H1 (cell line): Measurements from ENCODE around the gene CLTCL1. TPM values are rescaled to one million over a fixed set of nuclear protein-coding genes. Genes with fewer than 3 reads are reported as not detected.

Source experiments
- CTCF ChIA-PET: fragments of 300-600 bp; sonication (Branson Sonifier 250); formaldehyde crosslinking; loops from one replicate; lab custom pipeline; 2021; ENCODE audit not compliant: partially characterized antibody; lab: Charles Lee
- POLR2A ChIA-PET: fragments of 300-600 bp; sonication (Branson Sonifier 250); formaldehyde crosslinking; loops from one replicate; lab custom pipeline; 2021; ENCODE audit warnings: inconsistent platforms; ENCODE audit not compliant: partially characterized antibody; lab: Charles Lee
- DNase-seq, 2 experiments: peaks; one replicate each; pipeline versions ENCODE4 v3.0.0 to v3.0.0-alpha.2; 2010 to 2022; ENCODE audit warnings: low spot score in 2 of 2, low read depth in 1 of 2, mixed read lengths in 1 of 2
- FAIRE-seq: peaks from 2 replicates; lab custom pipeline; 2011; peaks lifted over from hg19 to GRCh38; lab: Jason Lieb, UNC
- H2AFZ ChIP-seq: 2 replicates; pipeline ENCODE4 v1.8.1; 2012; ENCODE audit warnings: low read length, inconsistent platforms
- H2AK5ac ChIP-seq: 2 replicates; pipeline ENCODE4 v1.6.1; 2013; ENCODE audit warnings: low read depth, low read length
- H2BK120ac ChIP-seq: replicated peaks from 2 replicates; pipeline ENCODE3; 2013; ENCODE audit warnings: low read depth, low read length, inconsistent platforms
- H2BK12ac ChIP-seq: 2 replicates; pipeline ENCODE4 v1.6.1; 2013; ENCODE audit warnings: low read depth, low read length
- H2BK15ac ChIP-seq: 2 replicates; pipeline ENCODE4 v1.6.1; 2013; ENCODE audit warnings: low read length
- H2BK20ac ChIP-seq: 2 replicates; pipeline ENCODE4 v1.6.1; 2013; ENCODE audit warnings: low read length
- H2BK5ac ChIP-seq: 2 replicates; pipeline ENCODE4 v1.6.1; 2013; ENCODE audit warnings: low read depth, low read length
- H3K14ac ChIP-seq: 2 replicates; pipeline ENCODE4 v1.6.1; 2013; ENCODE audit warnings: inconsistent platforms; ENCODE audit not compliant: insufficient read length
- H3K18ac ChIP-seq: 2 replicates; pipeline ENCODE4 v1.6.1; 2013; ENCODE audit warnings: low read length; ENCODE audit errors: extremely low read depth
- H3K23ac ChIP-seq: 2 replicates; pipeline ENCODE4 v1.6.1; 2013; ENCODE audit warnings: inconsistent platforms; ENCODE audit not compliant: insufficient read length
- H3K23me2 ChIP-seq: 2 replicates; pipeline ENCODE4 v1.6.1; 2013; ENCODE audit warnings: low read depth, low read length
- H3K27ac ChIP-seq: 2 replicates; pipeline ENCODE4 v1.6.1; 2011; ENCODE audit warnings: low read depth, low read length, inconsistent platforms
- H3K27me3 ChIP-seq, 4 experiments: replicated peaks in 1 of 4; 1 replicate in 1 of 4; 2 replicates in 3 of 4; pipeline versions ENCODE4 v1.6.1 to v1.8.1; 2011 to 2013; ENCODE audit warnings: low read length in 3 of 4, mild to moderate bottlenecking in 3 of 4, inconsistent platforms in 2 of 4, mixed read lengths in 2 of 4, moderate library complexity in 1 of 4; ENCODE audit not compliant: control insufficient read depth in 3 of 4, insufficient read depth in 3 of 4; ENCODE audit errors: extremely low read depth in 1 of 4
- H3K36me3 ChIP-seq, 4 experiments: 2 replicates each; pipeline versions ENCODE4 v1.6.1 to v1.8.1; 2011 to 2013; ENCODE audit warnings: mild to moderate bottlenecking in 4 of 4, low read length in 3 of 4, moderate library complexity in 2 of 4, control low read depth in 1 of 4, inconsistent platforms in 1 of 4; ENCODE audit not compliant: insufficient read depth in 4 of 4, control insufficient read depth in 2 of 4
- H3K4ac ChIP-seq: replicated peaks from 2 replicates; pipeline ENCODE3; 2013; ENCODE audit warnings: low read length, low read depth, mixed read lengths, inconsistent platforms; ENCODE audit not compliant: insufficient read length
- H3K4me1 ChIP-seq, 4 experiments: replicated peaks in 1 of 4; 1 replicate in 1 of 4; 2 replicates in 3 of 4; pipeline versions ENCODE4 v1.6.1 to v1.8.1; 2011 to 2013; ENCODE audit warnings: low read length in 3 of 4, inconsistent platforms in 2 of 4, mixed read lengths in 1 of 4; ENCODE audit not compliant: insufficient read depth in 4 of 4, control insufficient read depth in 3 of 4
- H3K4me2 ChIP-seq, 2 experiments: 2 replicates each; pipeline versions ENCODE4 v1.6.1 to v1.8.1; 2011 to 2013; ENCODE audit warnings: low read depth in 2 of 2, low read length in 2 of 2, control low read depth in 1 of 2, inconsistent platforms in 1 of 2, mild to moderate bottlenecking in 1 of 2; ENCODE audit not compliant: insufficient read depth in 1 of 2
- H3K4me3 ChIP-seq, 4 experiments: fragments of 200-600, 300-600 bp in 1 of 4; sonication (generic), shearing (Covaris generic), sonication (Bioruptor Twin) in 1 of 4; 2 replicates each; pipeline versions ENCODE4 v1.5.1 to v1.8.1; 2011 to 2016; ENCODE audit warnings: low read length in 4 of 4, low read depth in 3 of 4, control low read depth in 2 of 4, inconsistent platforms in 2 of 4, mild to moderate bottlenecking in 2 of 4, mixed read lengths in 1 of 4, moderate library complexity in 1 of 4; ENCODE audit not compliant: insufficient read depth in 2 of 4; ENCODE audit errors: extremely low read depth in 1 of 4
- H3K56ac ChIP-seq: replicated peaks from 2 replicates; pipeline ENCODE3; 2013; ENCODE audit warnings: low read depth, mild to moderate bottlenecking, mixed read lengths, low read length, inconsistent platforms; ENCODE audit not compliant: insufficient read length
- H3K79me1 ChIP-seq: 2 replicates; pipeline ENCODE4 v1.6.1; 2013; ENCODE audit warnings: low read depth, low read length, control low read depth
- H3K79me2 ChIP-seq, 2 experiments: 2 replicates each; pipeline versions ENCODE4 v1.6.1 to v1.8.1; 2012 to 2013; ENCODE audit warnings: low read length in 2 of 2, mild to moderate bottlenecking in 2 of 2, inconsistent platforms in 1 of 2; ENCODE audit not compliant: insufficient read depth in 2 of 2, control insufficient read depth in 1 of 2
- H3K9ac ChIP-seq, 4 experiments: replicated peaks in 1 of 4; 1 replicate in 1 of 4; 2 replicates in 3 of 4; pipeline versions ENCODE4 v1.6.1 to v1.8.1; 2011 to 2013; ENCODE audit warnings: low read depth in 3 of 4, low read length in 3 of 4, control low read depth in 2 of 4, mild to moderate bottlenecking in 2 of 4, moderate library complexity in 2 of 4, inconsistent platforms in 1 of 4; ENCODE audit errors: extremely low read depth in 1 of 4
- H3K9me3 ChIP-seq, 2 experiments: 2 replicates each; pipeline versions ENCODE4 v1.6.1 to v1.8.1; 2012 to 2013; ENCODE audit warnings: mild to moderate bottlenecking in 2 of 2, moderate library complexity in 2 of 2, control low read depth in 1 of 2, inconsistent platforms in 1 of 2, low read depth in 1 of 2, low read length in 1 of 2, mixed read lengths in 1 of 2; ENCODE audit not compliant: insufficient read depth in 2 of 2
- H4K20me1 ChIP-seq, 2 experiments: replicated peaks in 1 of 2; 2 replicates each; pipeline versions ENCODE3 to v1.8.1; 2011 to 2013; ENCODE audit warnings: inconsistent platforms in 2 of 2, low read length in 2 of 2, mild to moderate bottlenecking in 1 of 2; ENCODE audit not compliant: insufficient read depth in 2 of 2, control insufficient read depth in 1 of 2
- H4K5ac ChIP-seq: 2 replicates; pipeline ENCODE4 v1.6.1; 2013; ENCODE audit warnings: low read length, low read depth, mixed read lengths, inconsistent platforms; ENCODE audit not compliant: insufficient read length
- H4K8ac ChIP-seq: 2 replicates; pipeline ENCODE4 v1.8.0; 2013; ENCODE audit warnings: mild to moderate bottlenecking, moderate library complexity, low read length, inconsistent platforms; ENCODE audit not compliant: insufficient read depth; ENCODE audit errors: extremely low read depth
- H4K91ac ChIP-seq: replicated peaks from 2 replicates; pipeline ENCODE3; 2013; ENCODE audit warnings: low read length, mixed read lengths, inconsistent platforms; ENCODE audit not compliant: insufficient read length
- BRCA1 ChIP-seq: IDR thresholded peaks from 2 replicates; pipeline ENCODE4 v1.6.1; 2012; ENCODE audit warnings: low read depth, low read length, improper control_type of control experiment
- CREB1 ChIP-seq: IDR thresholded peaks from 2 replicates; pipeline ENCODE4 v1.6.1; 2012; ENCODE audit warnings: inconsistent platforms
- HDAC6 ChIP-seq: IDR thresholded peaks from one replicate; pipeline ENCODE4 v1.7.1; 2012; ENCODE audit warnings: low read depth, mild to moderate bottlenecking, inconsistent platforms, low read length, moderate library complexity
- JUN ChIP-seq: IDR thresholded peaks from 2 replicates; pipeline ENCODE4 v1.6.1; 2011; ENCODE audit warnings: low read depth, mild to moderate bottlenecking, improper control_type of control experiment, low read length
- MAX ChIP-seq: IDR thresholded peaks from 2 replicates; pipeline ENCODE4 v1.6.1; 2012; ENCODE audit warnings: inconsistent platforms
- POLR2AphosphoS5 ChIP-seq: IDR thresholded peaks from 2 replicates; pipeline ENCODE4 v1.6.1; 2011; ENCODE audit warnings: low read depth, low read length
- RAD21 ChIP-seq, 2 experiments: IDR thresholded peaks in 1 of 2; conservative IDR thresholded peaks in 1 of 2; 2 replicates each; pipeline ENCODE4 v1.6.1; 2011; ENCODE audit warnings: low read depth in 2 of 2, low read length in 2 of 2, improper control_type of control experiment in 1 of 2, inconsistent platforms in 1 of 2, mild to moderate bottlenecking in 1 of 2, moderate library complexity in 1 of 2
- SP1 ChIP-seq: IDR thresholded peaks from 2 replicates; pipeline ENCODE4 v1.6.1; 2011; ENCODE audit warnings: low read depth, low read length
- TAF7 ChIP-seq: optimal IDR thresholded peaks from 2 replicates; pipeline ENCODE3; 2011; ENCODE audit warnings: low read depth, mild to moderate bottlenecking, inconsistent platforms, low read length, moderate library complexity, borderline replicate concordance
- YY1 ChIP-seq: IDR thresholded peaks from 2 replicates; pipeline ENCODE4 v1.6.1; 2011; ENCODE audit warnings: low read depth, mild to moderate bottlenecking, low read length
- WGBS, 2 experiments: shearing (Covaris generic) in 1 of 2; methylation state at CpG; one replicate each; pipeline versions ENCODE4 v1.1.6 to v1.1.7; 2013 to 2015; ENCODE audit warnings: low lambda C conversion rate in 2 of 2, mixed read lengths in 2 of 2, inconsistent platforms in 1 of 2, low coverage in 1 of 2, missing lambda C conversion rate in 1 of 2; ENCODE audit not compliant: insufficient replicate concordance in 2 of 2, insufficient coverage in 1 of 2, insufficient read length in 1 of 2; ENCODE audit errors: extremely low coverage in 1 of 2, missing lambda C conversion rate in 1 of 2; 5-methylcytosine and 5-hydroxymethylcytosine counted together
- polyA plus RNA-seq, 7 experiments: library from polyadenylated mRNA; depleted of rRNA in 3 of 7; stranded (reverse) in 5 of 7; unstranded in 2 of 7; fragments of >200 nt in 5 of 7; fragments of 200-250 nt in 2 of 7; gene quantifications; 1 replicate in 5 of 7; 2 replicates in 1 of 7; 4 replicates in 1 of 7; pipeline versions ENCODE4 v1.2.1 to v1.2.3, GENCODE V29; 2011 to 2013; ENCODE audit warnings: missing spikeins in 2 of 7, mixed read lengths in 2 of 7
- total RNA-seq: library from RNA; stranded (reverse); fragmentation: NEBNext Ultra II Directional; extraction: Animal tissue kit (Norgen Biotek cat#: 25700); gene quantifications from 2 replicates; pipeline ENCODE4 v1.2.1, GENCODE V29; 2021

CLTCL1 gene
- total and polyA plus RNA-seq, 2 of the 8 experiments (the other 6 are each of a cell fraction or from before 2014, with no cell fraction given), result 12.4 to 17.0 TPM

- Histone ChIP-seq H3K4me3 (no peak overlapping the region), H3K56ac (no peak overlapping the region), H3K4me1 (peaks cover 0 to 45% (median 28%) of the 10 kb centered on the region in 4 experiments; a peak in 6 of 7 replicates), H2BK5ac (peak overlapping the region; percentile 78; the same call in 1 of the 2 replicates), H3K23me2 (peaks cover 13% of the 10 kb centered on the region), H2BK15ac (no peak overlapping the region), H2BK120ac (no peak overlapping the region), H2BK12ac (no peak overlapping the region), H4K5ac (no peak overlapping the region), H3K27ac (no peak overlapping the region), H2AK5ac (no peak overlapping the region), H4K91ac (peak overlapping the region; percentile 35), H2AFZ (no peak overlapping the region), H3K79me1 (peaks cover 18% of the 10 kb centered on the region), H3K23ac (no peak overlapping the region), H3K36me3 (peaks cover 0 to 9% (median 0%) of the 10 kb centered on the region in 4 experiments; a peak in 2 of 8 replicates), H3K18ac (no peak overlapping the region), H3K4me2 (peak overlapping the region in 1 of 2 experiments; percentile 35; a peak in 1 of 4 replicates), H3K14ac (no peak overlapping the region), H2BK20ac (no peak overlapping the region), H3K9ac (peak overlapping the region in 1 of 4 experiments; percentile 28; a peak in 2 of 7 replicates), H4K20me1 (peaks cover 4 to 29% of the 10 kb centered on the region in 2 experiments), H3K27me3 (no peaks in the 10 kb centered on the region), H3K9me3 (no peaks in the 10 kb centered on the region), H3K79me2 (peaks cover 5 to 30% of the 10 kb centered on the region in 2 experiments; a peak in 3 of 4 replicates), H4K8ac (no peak overlapping the region), H3K4ac (no peak overlapping the region)
- FAIRE-seq, result no peak
- DNase-seq, result no peak
- ChIA-PET CTCF (no interaction called here), POLR2A (interaction anchor here (0.6 to 2.3 kb wide), 3 partner anchors 9 to 303 kb away, joined by 3 to 9 read pairs (median 8); partner anchors contain the start of gene UFD1)
- 93% methylated on average over 12 of the region's 12 CpGs; no CpG with 5 or more reads in 1 of the 2 experiments for WGBS, 2 experiments
- TF ChIP-seq POLR2AphosphoS5 (no peak; the same call in 1 of the 2 replicates), SP1 (no peak), MAX (no peak), CREB1 (no peak), TAF7 (no peak), RAD21 (IDR thresholded peaks at IDR 0.05 in 1 of 2, conservative IDR thresholded peaks at IDR 0.05 in 1 of 2; ENCODE audit: low read depth in 2 of 2, low read length in 2 of 2) (no peak), YY1 (no peak), HDAC6 (no peak), JUN (no peak), BRCA1 (no peak)
Measured at GRCh38 chr22:19176732-19177131, 114.8 kb downstream of the CLTCL1 start.
